Ectodermal cell (in vitro differentiated cells): ENCODE results near the gene SLC35B2.

Experiments used
- H3K27ac ChIP-seq: 2 replicates; pipeline ENCODE4 v1.7.0; 2013; ENCODE audit warnings: mild to moderate bottlenecking, low read depth, low read length; ENCODE audit not compliant: insufficient read depth, poor library complexity, severe bottlenecking
- H3K27me3 ChIP-seq: 2 replicates; pipeline ENCODE4 v1.7.0; 2013; ENCODE audit warnings: mild to moderate bottlenecking, low read length; ENCODE audit not compliant: insufficient read depth, control insufficient read depth, poor library complexity, severe bottlenecking
- H3K36me3 ChIP-seq: one replicate; pipeline ENCODE4 v1.7.0; 2013; ENCODE audit warnings: low read length; ENCODE audit not compliant: control insufficient read depth, insufficient read depth
- H3K4me1 ChIP-seq: one replicate; pipeline ENCODE4 v1.7.0; 2013; ENCODE audit warnings: low read length; ENCODE audit not compliant: control insufficient read depth, insufficient read depth
- H3K4me3 ChIP-seq: 2 replicates; pipeline ENCODE4 v1.7.0; 2013; ENCODE audit warnings: low read depth, low read length, control low read depth; ENCODE audit not compliant: insufficient read depth
- H3K9me3 ChIP-seq: 2 replicates; pipeline ENCODE4 v1.7.0; 2013; ENCODE audit warnings: mild to moderate bottlenecking, low read length, moderate library complexity; ENCODE audit not compliant: control insufficient read depth
- WGBS, 2 experiments: methylation state at CpG; one replicate each; pipeline ENCODE4 v1.1.7; 2013; ENCODE audit warnings: missing lambda C conversion rate in 2 of 2; 5-methylcytosine and 5-hydroxymethylcytosine counted together

The SLC35B2 gene

GRCh38 chr6:44285552-44286284 lies 28.4 kb upstream of the SLC35B2 start:
- H3K36me3 ChIP-seq, result no peaks in the 10 kb centered on the region
- H3K27ac ChIP-seq, result no peak overlapping the region
- WGBS, 2 experiments, result 76 to 77% methylated on average over 25 of the region's 25 CpGs
- no peak overlapping the region for H3K4me3 ChIP-seq
- peaks cover 76% of the 10 kb centered on the region for H3K27me3 ChIP-seq
- no peaks in the 10 kb centered on the region for H3K4me1 ChIP-seq
- no peaks in the 10 kb centered on the region for H3K9me3 ChIP-seq

GRCh38 chr6:44284867-44285266 lies 27.5 kb upstream of the SLC35B2 start:
- Histone ChIP-seq H3K9me3 (no peaks in the 10 kb centered on the region), H3K4me3 (no peak overlapping the region), H3K27ac (no peak overlapping the region), H3K36me3 (no peaks in the 10 kb centered on the region), H3K4me1 (no peaks in the 10 kb centered on the region), H3K27me3 (peaks cover 72% of the 10 kb centered on the region)
- WGBS, 2 experiments, result 52 to 55% methylated on average over 4 of the region's 4 CpGs

- no peaks in the 10 kb centered on the region for H3K4me1 ChIP-seq
- H3K36me3 ChIP-seq, result no peaks in the 10 kb centered on the region
- H3K27me3 ChIP-seq, result peaks cover 71% of the 10 kb centered on the region
- H3K27ac ChIP-seq, result no peak overlapping the region
- H3K9me3 ChIP-seq, result no peaks in the 10 kb centered on the region
- no peak overlapping the region for H3K4me3 ChIP-seq
- 48 to 55% methylated on average over 2 of the region's 2 CpGs for WGBS, 2 experiments
Measured at GRCh38 chr6:44284121-44284520, 26.8 kb upstream of the SLC35B2 start.

GRCh38 chr6:44278774-44279697 lies 21.7 kb upstream of the SLC35B2 start:
- peaks cover 3% of the 10 kb centered on the region for H3K4me1 ChIP-seq
- H3K36me3 ChIP-seq, result no peaks in the 10 kb centered on the region
- H3K9me3 ChIP-seq, result no peaks in the 10 kb centered on the region
- WGBS, 2 experiments, result 75% methylated on average over 9 of the region's 9 CpGs
- peaks cover 69% of the 10 kb centered on the region for H3K27me3 ChIP-seq
- H3K27ac ChIP-seq, result no peak overlapping the region
- H3K4me3 ChIP-seq, result no peak overlapping the region

DNA sequence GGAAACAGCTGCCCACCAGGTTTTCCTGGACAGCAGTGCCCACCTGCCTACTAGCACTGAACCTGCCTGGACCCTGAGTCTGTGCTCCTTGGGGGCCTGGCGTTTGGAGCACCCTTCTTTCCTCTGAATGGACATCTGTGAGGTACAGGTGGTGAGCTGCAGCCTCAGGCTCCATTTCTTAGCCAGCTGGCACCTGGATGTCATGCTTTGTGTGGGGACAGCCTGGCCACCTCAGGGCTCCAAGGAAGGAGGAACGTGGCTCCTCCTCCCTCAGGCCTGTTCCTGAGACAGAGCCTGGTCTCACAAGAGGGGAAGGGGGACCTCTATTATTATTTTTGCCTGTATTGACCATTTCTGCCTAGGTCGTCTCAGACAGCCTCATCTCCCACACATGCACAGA lies 21.0 kb upstream of the SLC35B2 start:
- Histone ChIP-seq H3K36me3 (no peaks in the 10 kb centered on the region), H3K4me3 (no peak overlapping the region), H3K9me3 (no peaks in the 10 kb centered on the region), H3K27ac (no peak overlapping the region), H3K27me3 (peaks cover 62% of the 10 kb centered on the region), H3K4me1 (peaks cover 3% of the 10 kb centered on the region)
- WGBS, 2 experiments, result 65 to 72% methylated on average over 3 of the region's 3 CpGs

GRCh38 chr6:44277763-44278162 lies 20.4 kb upstream of the SLC35B2 start:
- Histone ChIP-seq H3K4me1 (peaks cover 3% of the 10 kb centered on the region), H3K27ac (no peak overlapping the region), H3K9me3 (no peaks in the 10 kb centered on the region), H3K36me3 (no peaks in the 10 kb centered on the region), H3K4me3 (no peak overlapping the region), H3K27me3 (peaks cover 61% of the 10 kb centered on the region)
- 82 to 83% methylated on average over 7 of the region's 7 CpGs for WGBS, 2 experiments

GRCh38 chr6:44276667-44277640 lies 19.6 kb upstream of the SLC35B2 start:
- H3K27ac ChIP-seq, result no peak overlapping the region
- H3K4me3 ChIP-seq, result no peak overlapping the region
- H3K9me3 ChIP-seq, result no peaks in the 10 kb centered on the region
- peaks cover 3% of the 10 kb centered on the region for H3K4me1 ChIP-seq
- H3K36me3 ChIP-seq, result no peaks in the 10 kb centered on the region
- WGBS, 2 experiments, result 84% methylated on average over 22 to 23 of the region's 23 CpGs
- H3K27me3 ChIP-seq, result peaks cover 55% of the 10 kb centered on the region

DNA sequence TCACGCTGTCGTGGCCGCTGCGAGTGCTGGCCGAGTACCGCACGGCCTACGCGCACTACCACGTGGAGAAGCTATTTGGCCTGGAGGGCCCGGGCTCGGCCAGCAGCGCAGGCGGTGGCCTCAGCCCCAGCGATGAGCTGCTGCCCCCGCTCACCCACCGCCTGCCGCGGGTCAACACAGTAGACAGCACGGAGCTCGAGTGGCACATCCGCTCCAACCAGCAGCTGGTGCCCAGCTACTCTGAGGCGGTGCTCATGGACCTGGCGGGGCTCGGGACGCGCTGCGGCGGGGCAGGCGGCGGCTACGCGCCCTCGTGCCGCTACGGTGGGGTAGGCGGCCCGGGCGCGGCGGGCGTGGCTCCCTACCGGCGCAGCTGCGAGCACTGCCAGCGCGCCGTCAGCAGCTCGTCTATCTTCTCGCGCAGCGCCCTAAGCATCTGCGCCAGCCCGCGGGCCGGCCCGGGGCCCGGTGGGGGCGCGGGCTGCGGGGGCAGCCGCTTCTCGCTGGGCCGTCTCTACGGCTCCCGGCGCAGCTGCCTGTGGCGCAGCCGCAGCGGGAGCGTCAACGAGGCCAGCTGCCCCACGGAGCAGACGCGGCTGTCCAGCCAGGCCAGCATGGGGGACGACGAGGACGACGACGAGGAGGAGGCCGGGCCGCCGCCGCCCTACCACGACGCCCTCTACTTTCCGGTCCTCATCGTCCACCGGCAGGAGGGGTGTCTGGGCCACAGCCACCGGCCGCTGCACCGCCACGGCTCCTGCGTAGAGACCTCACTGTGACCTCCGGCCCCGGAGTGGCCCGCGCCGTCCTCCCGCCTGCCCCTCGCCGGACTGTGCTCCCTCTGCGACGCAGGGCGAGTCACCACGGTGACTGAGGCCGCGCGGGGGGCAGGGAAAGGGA lies 18.7 kb upstream of the SLC35B2 start:
- Histone ChIP-seq H3K27ac (no peak overlapping the region), H3K4me3 (peak overlapping the region; percentile 17), H3K9me3 (no peaks in the 10 kb centered on the region), H3K27me3 (peaks cover 52% of the 10 kb centered on the region), H3K36me3 (no peaks in the 10 kb centered on the region), H3K4me1 (peaks cover 8% of the 10 kb centered on the region)
- 19 to 20% methylated on average over 109 of the region's 109 CpGs for WGBS, 2 experiments

DNA sequence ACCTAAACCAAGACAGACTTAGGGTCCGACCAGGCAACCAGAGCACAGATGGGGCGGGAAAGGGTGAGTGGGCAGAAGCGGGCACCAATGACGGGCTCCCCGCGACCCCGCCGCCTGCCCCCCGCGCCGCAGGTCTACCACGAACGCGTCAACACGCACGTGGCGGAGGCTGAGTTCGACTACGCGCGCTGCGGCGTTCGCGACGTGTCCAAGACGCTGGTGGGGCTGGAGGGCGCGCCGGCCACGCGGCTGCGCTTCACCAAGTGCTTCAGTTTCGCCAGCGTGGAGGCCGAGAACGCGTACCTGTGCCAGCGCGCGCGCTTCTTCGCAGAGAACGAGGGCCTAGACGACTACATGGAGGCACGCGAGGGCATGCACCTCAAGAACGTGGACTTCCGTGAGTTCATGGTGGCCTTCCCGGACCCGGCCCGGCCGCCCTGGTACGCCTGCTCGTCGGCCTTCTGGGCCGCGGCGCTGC lies 18.0 kb upstream of the SLC35B2 start:
- peaks cover 52% of the 10 kb centered on the region for H3K27me3 ChIP-seq
- H3K4me3 ChIP-seq, result no peak overlapping the region
- no peaks in the 10 kb centered on the region for H3K36me3 ChIP-seq
- H3K27ac ChIP-seq, result no peak overlapping the region
- WGBS, 2 experiments, result 93 to 94% methylated on average over 59 of the region's 59 CpGs
- H3K9me3 ChIP-seq, result no peaks in the 10 kb centered on the region
- H3K4me1 ChIP-seq, result peaks cover 8% of the 10 kb centered on the region
